CD4-positive, CD25-positive, alpha-beta regulatory T cell (primary cell): ENCODE measurements around the gene SMAD4. TPM values are rescaled to one million over a fixed set of nuclear protein-coding genes. Genes with fewer than 3 reads are reported as not detected.
"Not testable (repeated sequence)": the region's sequence is repeated elsewhere in the genome, so short reads cannot be mapped to it uniquely, and the experiment has no call there.

ENCODE experiments used
- ATAC-seq, 2 donors: fragments of 150-1000 bp; cut with Tn5 transposase; one replicate each; pipeline ENCODE4 v1.10.0; 2021; ENCODE audit warnings: low read depth in 2 of 2, moderate number of reproducible peaks in 2 of 2, moderate library complexity in 1 of 2
- DNase-seq, 3 donors: peaks; one replicate each; pipeline versions ENCODE4 v3.0.0 to v3.0.0-alpha.2; 2012 to 2022; ENCODE audit warnings: mixed read lengths in 1 of 3
- H3K27ac ChIP-seq: one replicate; pipeline ENCODE4 v1.7.0; 2013; ENCODE audit warnings: mild to moderate bottlenecking, low read length; ENCODE audit not compliant: insufficient read depth, poor library complexity, severe bottlenecking
- H3K27me3 ChIP-seq: one replicate; pipeline ENCODE4 v1.7.0; 2013; ENCODE audit warnings: low read length; ENCODE audit not compliant: control insufficient read depth, insufficient read depth
- H3K36me3 ChIP-seq: one replicate; pipeline ENCODE4 v1.7.0; 2013; ENCODE audit warnings: mild to moderate bottlenecking, low read length, moderate library complexity; ENCODE audit not compliant: control insufficient read depth, insufficient read depth
- H3K4me1 ChIP-seq: 2 replicates; pipeline ENCODE4 v1.7.0; 2013; ENCODE audit warnings: mild to moderate bottlenecking, low read length; ENCODE audit not compliant: insufficient read depth, control insufficient read depth, poor library complexity, severe bottlenecking
- H3K4me3 ChIP-seq: one replicate; pipeline ENCODE4 v1.7.0; 2013; ENCODE audit warnings: low read depth, mild to moderate bottlenecking, low read length, moderate library complexity
- H3K9me3 ChIP-seq, 2 experiments: 1 replicate in 1 of 2; 2 replicates in 1 of 2; pipeline ENCODE4 v1.7.0; 2013; ENCODE audit warnings: low read length in 2 of 2, mild to moderate bottlenecking in 1 of 2, moderate library complexity in 1 of 2; ENCODE audit not compliant: control insufficient read depth in 2 of 2
- H3K27ac Mint-ChIP-seq, 3 donors: one replicate each; pipeline ENCODE4 v1.8.0; 2020 to 2022; ENCODE audit warnings: mild to moderate bottlenecking in 3 of 3, mixed read lengths in 3 of 3, moderate library complexity in 2 of 3
- H3K27me3 Mint-ChIP-seq: one replicate; pipeline ENCODE4 v1.8.0; 2022; ENCODE audit warnings: mild to moderate bottlenecking, mixed read lengths
- H3K36me3 Mint-ChIP-seq: one replicate; pipeline ENCODE4 v1.8.0; 2020; ENCODE audit warnings: mixed read lengths
- H3K4me1 Mint-ChIP-seq, 4 donors: one replicate each; pipeline ENCODE4 v1.8.0; 2020 to 2022; ENCODE audit warnings: mixed read lengths in 4 of 4, mild to moderate bottlenecking in 1 of 4
- H3K4me3 Mint-ChIP-seq, 4 donors: one replicate each; pipeline ENCODE4 v1.8.0; 2020 to 2022; ENCODE audit warnings: mild to moderate bottlenecking in 4 of 4, mixed read lengths in 4 of 4, moderate library complexity in 3 of 4
- H3K9me3 Mint-ChIP-seq, 7 donors: one replicate each; pipeline ENCODE4 v1.8.0; 2020 to 2022; ENCODE audit warnings: mixed read lengths in 7 of 7, mild to moderate bottlenecking in 3 of 7, moderate library complexity in 2 of 7
- polyA plus RNA-seq, 4 donors: library from polyadenylated mRNA; unstranded; fragments of 300-500 nt; fragmentation: Illumina TruSeq; gene quantifications; one replicate each; pipeline ENCODE4 v1.2.3, GENCODE V29; 2021
- total RNA-seq: library from RNA; stranded (reverse); gene quantifications from one replicate; pipeline ENCODE4 v1.2.3, GENCODE V29; 2022

The SMAD4 gene
- total and polyA plus RNA-seq, 5 donors from 2014 or later, result 61.5 to 89.5 (median 81.1) TPM

DNA sequence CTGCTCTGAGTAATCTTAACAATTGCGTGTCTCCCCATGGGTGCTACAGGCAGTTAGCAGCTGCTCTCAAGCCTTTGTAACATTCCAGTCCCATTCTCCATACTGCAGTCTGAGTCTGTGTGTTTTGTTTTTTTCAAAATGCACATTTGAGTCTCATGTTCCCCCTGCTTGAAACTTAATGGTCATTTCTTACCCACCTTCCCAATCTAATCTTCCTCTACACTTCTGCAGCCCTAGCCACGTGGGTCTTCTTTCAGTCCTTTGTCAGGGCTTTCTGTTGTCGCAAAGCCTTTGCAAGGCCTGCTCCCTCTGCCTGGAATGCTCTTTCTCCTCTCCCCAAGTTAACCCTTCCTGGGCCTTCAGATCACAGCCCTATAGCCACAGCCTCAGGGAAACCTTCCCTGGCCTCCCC is 37.7 kb upstream of the SMAD4 start:
- no peak overlapping the region for H3K4me3 ChIP-seq
- Mint-ChIP-seq H3K27ac (no peak overlapping the region), H3K36me3 (peaks cover 11% of the 10 kb centered on the region), H3K27me3 (no peaks in the 10 kb centered on the region), H3K9me3 (peaks cover 0 to 3% (median 0%) of the 10 kb centered on the region in 7 donors), H3K4me3 (no peak overlapping the region), H3K4me1 (no peaks in the 10 kb centered on the region)
- H3K36me3 ChIP-seq, result no peaks in the 10 kb centered on the region
- H3K27ac ChIP-seq, result no peak overlapping the region
- no peak for ATAC-seq
- no peaks in the 10 kb centered on the region for H3K27me3 ChIP-seq
- H3K4me1 ChIP-seq, result no peaks in the 10 kb centered on the region
- H3K9me3 ChIP-seq, result no peaks in the 10 kb centered on the region
- no peak for DNase-seq

DNA sequence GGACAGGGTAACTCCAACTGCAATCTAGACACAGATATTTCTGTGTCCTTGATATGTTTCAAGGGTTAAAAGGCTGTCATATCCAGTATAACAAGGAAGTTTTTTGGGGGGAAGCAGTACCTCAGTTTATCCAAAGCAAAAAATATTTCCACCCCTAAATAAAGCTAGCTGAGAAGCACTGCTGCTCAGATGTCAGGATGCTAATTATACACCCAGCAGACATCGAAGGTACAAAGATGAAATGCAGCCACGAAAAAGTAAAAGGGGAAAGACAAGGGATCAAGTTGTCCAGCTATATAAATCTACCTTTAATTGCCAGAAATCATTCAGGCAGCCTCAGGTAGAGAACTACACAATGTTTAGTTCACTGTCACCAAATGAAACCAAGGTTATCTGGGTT is 36.0 kb upstream of the SMAD4 start:
- DNase-seq (no peak), ATAC-seq (no peak)
- Histone ChIP-seq H3K9me3 (no peaks in the 10 kb centered on the region), H3K27me3 (no peaks in the 10 kb centered on the region), H3K36me3 (no peaks in the 10 kb centered on the region), H3K27ac (no peak overlapping the region), H3K4me3 (no peak overlapping the region), H3K4me1 (no peaks in the 10 kb centered on the region)
- no peak overlapping the region for H3K27ac Mint-ChIP-seq
- H3K4me3 Mint-ChIP-seq, result no peak overlapping the region
- no peaks in the 10 kb centered on the region for H3K4me1 Mint-ChIP-seq
- H3K27me3 Mint-ChIP-seq, result no peaks in the 10 kb centered on the region
- peaks cover 0 to 3% (median 0%) of the 10 kb centered on the region in 7 donors for H3K9me3 Mint-ChIP-seq
- H3K36me3 Mint-ChIP-seq, result peaks cover 5% of the 10 kb centered on the region

DNA sequence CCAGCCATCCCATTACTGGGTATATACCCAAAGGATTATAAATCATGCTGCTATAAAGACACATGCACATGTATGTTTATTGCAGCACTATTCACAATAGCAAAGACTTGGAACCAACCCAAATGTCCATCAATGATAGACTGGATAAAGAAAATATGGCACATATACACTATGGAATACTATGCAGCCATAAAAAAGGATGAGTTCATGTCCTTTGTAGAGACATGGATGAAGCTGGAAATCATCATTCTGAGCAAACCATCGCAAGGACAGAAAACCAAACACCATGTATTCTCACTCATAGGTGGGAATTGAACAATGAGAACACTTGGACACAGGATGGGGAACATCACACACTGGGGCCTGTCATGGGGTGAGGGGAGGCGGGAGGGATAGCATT is 26.8 kb upstream of the SMAD4 start:
- not testable (repeated sequence) for H3K27me3 Mint-ChIP-seq, H3K36me3 Mint-ChIP-seq, ATAC-seq, H3K4me1 Mint-ChIP-seq, H3K27me3 ChIP-seq, DNase-seq, H3K9me3 ChIP-seq, H3K4me3 ChIP-seq, H3K4me3 Mint-ChIP-seq, H3K4me1 ChIP-seq, H3K27ac Mint-ChIP-seq, H3K27ac ChIP-seq, H3K36me3 ChIP-seq, H3K9me3 Mint-ChIP-seq

DNA sequence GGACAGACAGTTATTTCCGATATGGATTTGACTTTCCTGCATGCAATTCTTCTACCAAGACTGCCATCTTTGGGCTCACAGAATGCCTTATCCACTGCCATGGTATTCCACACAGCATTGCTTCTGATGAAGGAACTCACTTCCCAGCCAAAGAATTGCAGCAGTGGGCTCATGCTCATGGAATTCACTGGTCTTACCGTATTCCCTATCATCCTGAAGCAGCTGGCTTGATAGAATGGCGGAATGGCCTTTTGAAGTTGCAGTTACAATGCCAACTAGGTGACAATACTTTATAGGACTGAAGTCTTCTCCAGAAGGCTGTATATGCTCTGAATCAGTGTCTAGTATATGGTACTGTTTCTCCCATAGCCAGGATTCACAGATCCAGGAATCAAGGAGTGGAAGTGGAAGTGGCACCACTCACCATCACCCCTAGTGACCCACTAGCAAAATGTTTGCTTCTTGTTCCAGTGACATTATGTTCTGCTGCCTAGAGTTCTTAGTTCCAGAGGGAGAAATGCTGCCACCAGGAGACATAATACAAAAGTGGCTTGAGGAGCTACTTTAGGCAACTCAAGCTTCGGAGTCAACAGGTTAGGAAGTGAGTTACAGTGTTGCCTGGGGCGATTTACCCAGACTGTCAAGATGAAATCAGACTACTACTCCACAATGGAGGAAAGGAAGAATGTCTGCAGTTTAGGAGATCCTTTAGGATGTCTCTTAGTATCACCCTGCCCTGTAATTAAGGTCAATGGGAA is 23.8 kb upstream of the SMAD4 start:
- H3K27me3 Mint-ChIP-seq, result no peaks in the 10 kb centered on the region

DNA sequence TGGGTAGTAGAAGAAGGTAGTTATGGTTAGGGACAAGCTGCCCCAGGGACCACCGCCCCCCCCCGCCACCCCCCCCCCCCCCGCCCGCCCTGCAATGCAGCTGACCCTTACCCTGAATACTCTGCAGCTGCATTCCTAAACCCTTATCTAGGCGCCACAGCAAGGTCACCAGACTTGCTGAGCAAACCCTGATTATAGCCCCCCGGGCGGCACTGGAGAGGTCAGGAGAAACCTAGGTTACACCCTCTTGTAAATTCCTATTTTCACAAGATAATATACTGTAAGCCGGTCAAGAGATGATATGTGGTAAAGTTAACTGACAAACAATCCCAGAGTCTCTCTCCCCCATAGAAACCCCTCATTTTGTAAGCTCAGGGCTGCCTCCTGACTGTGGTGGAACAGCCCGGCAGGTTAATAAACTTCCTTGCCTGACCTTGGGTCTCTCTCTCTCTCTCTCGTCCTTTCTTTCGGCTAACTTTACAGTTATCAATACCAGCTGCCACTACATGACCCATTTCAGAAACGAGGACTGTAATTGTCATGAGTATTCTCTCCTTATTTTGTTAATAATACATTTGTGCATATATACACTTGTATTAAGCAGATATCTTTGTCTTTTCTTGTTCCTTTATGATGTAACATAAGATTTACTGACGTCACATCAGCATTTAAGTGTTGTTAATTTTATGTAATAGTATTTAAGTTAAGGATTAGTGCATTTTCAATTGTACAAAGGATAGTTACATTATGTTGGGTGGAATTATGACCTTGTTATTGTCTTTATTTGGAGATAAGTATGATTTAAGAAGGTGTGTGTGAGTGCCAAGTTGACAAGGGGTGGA is 22.8 kb upstream of the SMAD4 start:
- no peak overlapping the region for H3K4me3 ChIP-seq
- H3K27ac ChIP-seq, result no peak overlapping the region
- peaks cover 0 to 6% (median 0%) of the 10 kb centered on the region in 4 donors for H3K4me1 Mint-ChIP-seq
- peaks cover 0 to 3% (median 0%) of the 10 kb centered on the region in 7 donors for H3K9me3 Mint-ChIP-seq
- peak overlapping the region in 1 of 4 donors; percentile 5 for H3K4me3 Mint-ChIP-seq
- H3K27me3 Mint-ChIP-seq, result no peaks in the 10 kb centered on the region
- no peaks in the 10 kb centered on the region for H3K27me3 ChIP-seq
- H3K36me3 ChIP-seq, result no peaks in the 10 kb centered on the region
- H3K9me3 ChIP-seq, result no peaks in the 10 kb centered on the region
- no peaks in the 10 kb centered on the region for H3K4me1 ChIP-seq
- H3K36me3 Mint-ChIP-seq, result no peaks in the 10 kb centered on the region
- no peak for DNase-seq
- H3K27ac Mint-ChIP-seq, result no peak overlapping the region
- no peak for ATAC-seq

More for the DNA sequence above, 23.8 kb upstream of the SMAD4 start:
- Histone ChIP-seq H3K4me1 (no peaks in the 10 kb centered on the region), H3K36me3 (no peaks in the 10 kb centered on the region), H3K9me3 (no peaks in the 10 kb centered on the region), H3K4me3 (no peak overlapping the region), H3K27ac (no peak overlapping the region), H3K27me3 (no peaks in the 10 kb centered on the region)
- no peak for ATAC-seq
- no peaks in the 10 kb centered on the region for H3K36me3 Mint-ChIP-seq
- peak in 1 of 3 donors; percentile 25 for DNase-seq
- H3K27ac Mint-ChIP-seq, result no peak overlapping the region
- H3K4me3 Mint-ChIP-seq, result no peak overlapping the region
- peaks cover 0 to 6% (median 0%) of the 10 kb centered on the region in 7 donors for H3K9me3 Mint-ChIP-seq
- H3K4me1 Mint-ChIP-seq, result peaks cover 0 to 6% (median 0%) of the 10 kb centered on the region in 4 donors

- H3K36me3 ChIP-seq, result no peaks in the 10 kb centered on the region
- no peaks in the 10 kb centered on the region for H3K27me3 ChIP-seq
- no peak for ATAC-seq
- Mint-ChIP-seq H3K27ac (no peak overlapping the region), H3K27me3 (no peaks in the 10 kb centered on the region), H3K36me3 (no peaks in the 10 kb centered on the region), H3K4me1 (peaks cover 0 to 6% (median 0%) of the 10 kb centered on the region in 4 donors), H3K9me3 (peaks cover 0 to 3% (median 0%) of the 10 kb centered on the region in 7 donors), H3K4me3 (no peak overlapping the region)
- no peak for DNase-seq
- H3K4me3 ChIP-seq, result no peak overlapping the region
- no peaks in the 10 kb centered on the region for H3K4me1 ChIP-seq
- no peaks in the 10 kb centered on the region for H3K9me3 ChIP-seq
- no peak overlapping the region for H3K27ac ChIP-seq
Observed at GRCh38 chr18:51007790-51008139, 22.2 kb upstream of the SMAD4 start.

DNA sequence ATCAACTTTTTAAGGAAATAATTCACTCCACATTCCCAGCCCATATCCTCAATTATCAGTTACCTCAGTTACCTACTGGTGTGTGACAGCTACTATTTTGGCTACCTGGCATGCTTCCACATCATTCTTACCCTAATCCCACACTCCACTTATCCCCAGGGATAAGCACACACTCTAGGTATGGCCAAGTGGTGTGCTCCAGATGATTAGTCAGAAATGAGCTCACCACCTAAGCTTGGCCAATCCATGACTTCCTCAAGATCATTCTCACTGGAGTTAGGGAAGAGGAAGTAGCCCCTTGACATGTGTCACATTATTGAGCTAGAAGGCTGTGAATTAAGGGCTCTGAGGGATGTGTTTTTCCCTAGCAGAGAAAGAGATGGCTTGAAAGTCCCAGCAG is 20.9 kb upstream of the SMAD4 start:
- no peak for DNase-seq
- H3K27me3 Mint-ChIP-seq, result no peaks in the 10 kb centered on the region

More for the DNA sequence above, 20.9 kb upstream of the SMAD4 start:
- Histone ChIP-seq H3K27me3 (no peaks in the 10 kb centered on the region), H3K27ac (no peak overlapping the region), H3K4me1 (no peaks in the 10 kb centered on the region), H3K4me3 (no peak overlapping the region), H3K36me3 (no peaks in the 10 kb centered on the region), H3K9me3 (no peaks in the 10 kb centered on the region)
- Mint-ChIP-seq H3K36me3 (no peaks in the 10 kb centered on the region), H3K4me1 (peaks cover 0 to 6% (median 0%) of the 10 kb centered on the region in 4 donors), H3K9me3 (peaks cover 0 to 3% (median 0%) of the 10 kb centered on the region in 7 donors), H3K4me3 (no peak overlapping the region), H3K27ac (no peak overlapping the region)
- no peak for ATAC-seq
